HepG2 (cell line): ENCODE measurements around the gene PRKCG. TPM values are rescaled to one million over a fixed set of nuclear protein-coding genes. Genes with fewer than 3 reads are reported as not detected.

Source experiments
- ATF7-NPFF ChIP-seq: sonication (generic); formaldehyde crosslinking; IDR thresholded peaks from 2 replicates; pipeline ENCODE4 v1.8.1; 2023; ENCODE audit warnings: mild to moderate bottlenecking, low read depth, missing genetic modification reagents, moderate library complexity
- CREM ChIP-seq, 2 experiments: sonication (generic) in 1 of 2; formaldehyde crosslinking in 1 of 2; IDR thresholded peaks; 2 replicates each; pipeline versions ENCODE4 v1.4.0 to v1.6.1; 2016 to 2020; ENCODE audit warnings: antibody characterized with exemption in 1 of 2, mild to moderate bottlenecking in 1 of 2, missing genetic modification reagents in 1 of 2
- GATAD1 ChIP-seq: IDR thresholded peaks from 2 replicates; pipeline ENCODE4 v1.6.1; 2016; ENCODE audit warnings: missing genetic modification reagents, missing compliant biosample characterization
- GTF2F1 ChIP-seq: fragments of 150-350 bp; IDR thresholded peaks from 2 replicates; pipeline ENCODE4 v1.6.1; 2014; ENCODE audit warnings: low read length
- HES4 ChIP-seq: sonication (generic); formaldehyde crosslinking; IDR thresholded peaks from 2 replicates; pipeline ENCODE4 v1.9.0; 2021; ENCODE audit warnings: mild to moderate bottlenecking, missing genetic modification reagents, borderline replicate concordance
- KMT2A ChIP-seq: sonication (generic); formaldehyde crosslinking; IDR thresholded peaks from 2 replicates; pipeline ENCODE4 v1.4.0; 2020; ENCODE audit warnings: missing genetic modification reagents
- MIER2 ChIP-seq: IDR thresholded peaks from 2 replicates; pipeline ENCODE4 v1.6.1; 2016; ENCODE audit warnings: missing biosample characterization, missing genetic modification reagents
- MTA3 ChIP-seq: sonication (generic); formaldehyde crosslinking; IDR thresholded peaks from 2 replicates; pipeline ENCODE4 v1.4.0; 2020; ENCODE audit warnings: missing genetic modification reagents
- MYC ChIP-seq: sonication (generic); formaldehyde crosslinking; IDR thresholded peaks from 2 replicates; pipeline ENCODE4 v1.9.0; 2021; ENCODE audit warnings: missing genetic modification reagents, borderline replicate concordance
- RBAK ChIP-seq: sonication (generic); formaldehyde crosslinking; IDR thresholded peaks from 2 replicates; pipeline ENCODE4 v1.5.1; 2020; ENCODE audit warnings: mild to moderate bottlenecking, missing genetic modification reagents
- SMAD3 ChIP-seq: sonication (generic); formaldehyde crosslinking; IDR thresholded peaks from 2 replicates; pipeline ENCODE4 v1.4.0; 2020; ENCODE audit warnings: missing genetic modification reagents
- TBX2 ChIP-seq: sonication (generic); formaldehyde crosslinking; IDR thresholded peaks from 2 replicates; pipeline ENCODE4 v1.5.0; 2020; ENCODE audit warnings: missing genetic modification reagents, mild to moderate bottlenecking, borderline replicate concordance
- ZNF101 ChIP-seq: sonication (generic); formaldehyde crosslinking; IDR thresholded peaks from 2 replicates; pipeline ENCODE4 v1.4.0; 2020; ENCODE audit warnings: mild to moderate bottlenecking, low read depth, missing genetic modification reagents, borderline replicate concordance
- ZNF207 ChIP-seq: fragments of 450-650 bp; IDR thresholded peaks from 2 replicates; pipeline ENCODE4 v1.6.1; 2016; ENCODE audit warnings: antibody characterized with exemption, borderline replicate concordance
- ZNF232 ChIP-seq: sonication (generic); formaldehyde crosslinking; IDR thresholded peaks from 2 replicates; pipeline ENCODE4 v1.4.0; 2020; ENCODE audit warnings: missing genetic modification reagents, borderline replicate concordance
- ZNF552 ChIP-seq: sonication (generic); formaldehyde crosslinking; IDR thresholded peaks from 2 replicates; pipeline ENCODE4 v1.9.0; 2022; ENCODE audit warnings: missing genetic modification reagents, mild to moderate bottlenecking, borderline replicate concordance
- ZNF660 ChIP-seq: sonication (generic); formaldehyde crosslinking; IDR thresholded peaks from 2 replicates; pipeline ENCODE4 v1.5.1; 2020; ENCODE audit warnings: mild to moderate bottlenecking, low read depth, missing genetic modification reagents, borderline replicate concordance
- ZNF678 ChIP-seq: sonication (generic); formaldehyde crosslinking; IDR thresholded peaks from 2 replicates; pipeline ENCODE4 v1.4.0; 2020; ENCODE audit warnings: mild to moderate bottlenecking, missing genetic modification reagents
- ZSCAN22 ChIP-seq: sonication (generic); formaldehyde crosslinking; IDR thresholded peaks from 2 replicates; pipeline ENCODE4 v1.4.0; 2020; ENCODE audit warnings: mild to moderate bottlenecking, missing genetic modification reagents
- polyA plus RNA-seq, 8 experiments: library from polyadenylated mRNA; depleted of rRNA in 3 of 8; stranded (reverse) in 7 of 8; unstranded in 1 of 8; fragments of >200 nt; fragmentation: Illumina TruSeq in 4 of 8; extraction: Trizol in 4 of 8; gene quantifications; 2 replicates each; pipeline versions ENCODE4 v1.2.1 to v1.2.3, GENCODE V29; 2011 to 2016; ENCODE audit warnings: low read depth in 4 of 8, missing spikeins in 1 of 8, mixed read lengths in 1 of 8; ENCODE audit not compliant: insufficient read depth in 1 of 8
- total RNA-seq, 5 experiments: library from RNA; depleted of rRNA; stranded (reverse); fragments of >200 nt; fragmentation: Illumina TruSeq; extraction: Trizol; gene quantifications; 2 replicates each; pipeline ENCODE4 v1.2.3, GENCODE V29; 2016; ENCODE audit warnings: low read depth in 1 of 5
- TF ChIP-seq, protein P1 (sequence below): sonication (generic); formaldehyde crosslinking; IDR thresholded peaks from 2 replicates; pipeline ENCODE4 v1.4.0; 2020; ENCODE audit warnings: mild to moderate bottlenecking, missing genetic modification reagents
- TF ChIP-seq, protein P2 (sequence below): sonication (generic); formaldehyde crosslinking; IDR thresholded peaks from 2 replicates; pipeline ENCODE4 v1.4.0; 2020; ENCODE audit warnings: mild to moderate bottlenecking, low read depth, missing genetic modification reagents
- TF ChIP-seq, protein P3 (sequence below): IDR thresholded peaks from 2 replicates; pipeline ENCODE4 v1.6.1; 2018; ENCODE audit warnings: missing genetic modification reagents, mild to moderate bottlenecking, missing compliant biosample characterization
- TF ChIP-seq, protein P4 (sequence below), 2 experiments: sonication (generic) in 1 of 2; formaldehyde crosslinking in 1 of 2; IDR thresholded peaks; 2 replicates each; pipeline versions ENCODE4 v1.5.1 to v1.6.1; 2011 to 2020; ENCODE audit warnings: borderline replicate concordance in 1 of 2, low read depth in 1 of 2, low read length in 1 of 2, mild to moderate bottlenecking in 1 of 2, missing genetic modification reagents in 1 of 2, moderate library complexity in 1 of 2

The PRKCG gene
- total and polyA plus RNA-seq, 2 of the 13 experiments (the other 11 are each of a cell fraction or from before 2014, with no cell fraction given): 0.02 to 0.03 TPM

DNA sequence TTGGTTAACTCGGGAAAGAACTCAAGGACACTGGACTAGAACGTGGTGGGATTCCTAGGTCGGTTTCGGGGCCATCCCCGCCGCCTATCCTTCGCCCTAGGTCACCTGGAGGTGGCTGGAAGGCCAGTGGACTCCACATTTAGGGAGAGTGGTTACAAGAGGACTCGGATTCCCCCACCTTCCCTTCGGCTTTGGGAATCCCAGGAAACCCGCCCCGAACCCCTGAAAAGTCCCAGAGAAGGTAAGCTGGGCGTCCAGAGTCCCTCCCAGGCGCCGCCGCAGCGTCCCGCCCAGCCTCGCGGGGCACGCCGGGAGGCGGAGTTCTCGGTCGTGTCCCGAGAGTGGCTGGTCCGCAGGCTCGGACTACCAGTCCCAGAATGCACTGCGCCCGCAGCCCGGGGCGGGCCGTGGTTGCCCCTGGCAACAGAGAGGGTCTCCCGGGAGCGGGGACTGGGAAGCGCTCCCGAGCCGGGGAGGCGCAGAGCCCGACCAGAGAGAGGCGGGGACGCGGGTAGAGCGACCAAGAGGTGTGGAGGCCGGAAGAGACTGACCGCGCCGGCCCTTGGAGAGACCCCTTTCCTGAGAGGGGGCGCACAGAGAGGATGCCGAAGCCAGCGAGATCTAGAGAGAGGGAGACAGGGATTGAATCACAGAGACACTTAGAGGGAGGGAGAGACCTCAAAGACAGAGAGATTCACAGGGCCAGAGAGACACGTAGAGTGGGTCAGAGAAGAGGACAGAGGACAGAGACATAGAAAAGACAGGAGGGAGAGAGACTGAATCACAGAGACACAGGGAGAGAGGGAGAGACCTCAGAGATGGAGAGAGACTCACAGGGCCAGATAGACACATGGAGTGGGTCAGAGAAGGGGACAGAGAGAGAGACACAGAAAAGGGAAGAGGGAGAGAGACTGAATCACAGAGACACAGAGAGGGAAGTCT is 2.6 kb upstream of the PRKCG start (continued):
- TF ChIP-seq CREM (IDR thresholded peaks at IDR 0.05) (peak; percentile 29; the same call in 1 of the 2 replicates), CREM (CRISPR knock-in tag; IDR thresholded peaks at IDR 0.05) (no peak), TBX2 (peak; percentile 50; the same call in 1 of the 2 replicates), ZNF232 (CRISPR knock-in tag) (no peak), ZNF101 (CRISPR knock-in tag) (no peak), ZNF660 (no peak), RBAK (no peak), SMAD3 (CRISPR knock-in tag) (no peak), ZSCAN22 (CRISPR knock-in tag) (no peak), ZNF207 (no peak), ZNF678 (CRISPR knock-in tag) (no peak), KMT2A (CRISPR knock-in tag) (no peak), HES4 (no peak), ATF7-NPFF (CRISPR knock-in tag) (no peak), ZNF552 (CRISPR knock-in tag) (no peak), MTA3 (no peak), MIER2 (CRISPR knock-in tag) (no peak), GTF2F1 (no peak), MYC (no peak; the same call in 1 of the 2 replicates), GATAD1 (CRISPR knock-in tag) (peak; percentile 61; the same call in 1 of the 2 replicates)
- TF ChIP-seq, protein P1, sequence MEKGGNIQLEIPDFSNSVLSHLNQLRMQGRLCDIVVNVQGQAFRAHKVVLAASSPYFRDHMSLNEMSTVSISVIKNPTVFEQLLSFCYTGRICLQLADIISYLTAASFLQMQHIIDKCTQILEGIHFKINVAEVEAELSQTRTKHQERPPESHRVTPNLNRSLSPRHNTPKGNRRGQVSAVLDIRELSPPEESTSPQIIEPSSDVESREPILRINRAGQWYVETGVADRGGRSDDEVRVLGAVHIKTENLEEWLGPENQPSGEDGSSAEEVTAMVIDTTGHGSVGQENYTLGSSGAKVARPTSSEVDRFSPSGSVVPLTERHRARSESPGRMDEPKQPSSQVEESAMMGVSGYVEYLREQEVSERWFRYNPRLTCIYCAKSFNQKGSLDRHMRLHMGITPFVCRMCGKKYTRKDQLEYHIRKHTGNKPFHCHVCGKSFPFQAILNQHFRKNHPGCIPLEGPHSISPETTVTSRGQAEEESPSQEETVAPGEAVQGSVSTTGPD (CRISPR knock-in tag): no peak
- TF ChIP-seq, protein P2, sequence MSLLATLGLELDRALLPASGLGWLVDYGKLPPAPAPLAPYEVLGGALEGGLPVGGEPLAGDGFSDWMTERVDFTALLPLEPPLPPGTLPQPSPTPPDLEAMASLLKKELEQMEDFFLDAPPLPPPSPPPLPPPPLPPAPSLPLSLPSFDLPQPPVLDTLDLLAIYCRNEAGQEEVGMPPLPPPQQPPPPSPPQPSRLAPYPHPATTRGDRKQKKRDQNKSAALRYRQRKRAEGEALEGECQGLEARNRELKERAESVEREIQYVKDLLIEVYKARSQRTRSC (CRISPR knock-in tag): no peak
- TF ChIP-seq, protein P3, sequence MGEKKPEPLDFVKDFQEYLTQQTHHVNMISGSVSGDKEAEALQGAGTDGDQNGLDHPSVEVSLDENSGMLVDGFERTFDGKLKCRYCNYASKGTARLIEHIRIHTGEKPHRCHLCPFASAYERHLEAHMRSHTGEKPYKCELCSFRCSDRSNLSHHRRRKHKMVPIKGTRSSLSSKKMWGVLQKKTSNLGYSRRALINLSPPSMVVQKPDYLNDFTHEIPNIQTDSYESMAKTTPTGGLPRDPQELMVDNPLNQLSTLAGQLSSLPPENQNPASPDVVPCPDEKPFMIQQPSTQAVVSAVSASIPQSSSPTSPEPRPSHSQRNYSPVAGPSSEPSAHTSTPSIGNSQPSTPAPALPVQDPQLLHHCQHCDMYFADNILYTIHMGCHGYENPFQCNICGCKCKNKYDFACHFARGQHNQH (CRISPR knock-in tag): peak; percentile 61
- TF ChIP-seq, protein P4, sequence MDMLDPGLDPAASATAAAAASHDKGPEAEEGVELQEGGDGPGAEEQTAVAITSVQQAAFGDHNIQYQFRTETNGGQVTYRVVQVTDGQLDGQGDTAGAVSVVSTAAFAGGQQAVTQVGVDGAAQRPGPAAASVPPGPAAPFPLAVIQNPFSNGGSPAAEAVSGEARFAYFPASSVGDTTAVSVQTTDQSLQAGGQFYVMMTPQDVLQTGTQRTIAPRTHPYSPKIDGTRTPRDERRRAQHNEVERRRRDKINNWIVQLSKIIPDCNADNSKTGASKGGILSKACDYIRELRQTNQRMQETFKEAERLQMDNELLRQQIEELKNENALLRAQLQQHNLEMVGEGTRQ (IDR thresholded peaks at IDR 0.05; ENCODE audit: low read depth, low read length): no peak
- TF ChIP-seq, protein P4 (CRISPR knock-in tag; IDR thresholded peaks at IDR 0.05; ENCODE audit: borderline replicate concordance): no peak
